ENCODE data around the gene PTPRK.
"Not testable (repeated sequence)": the region's sequence is repeated elsewhere in the genome, so short reads cannot be mapped to it uniquely, and the experiment has no call there.

PTPRK gene

GRCh38 chr6:128434752-128435151 lies 85.6 kb downstream of the PTPRK start:
- DNase-seq = not testable (repeated sequence)

DNA sequence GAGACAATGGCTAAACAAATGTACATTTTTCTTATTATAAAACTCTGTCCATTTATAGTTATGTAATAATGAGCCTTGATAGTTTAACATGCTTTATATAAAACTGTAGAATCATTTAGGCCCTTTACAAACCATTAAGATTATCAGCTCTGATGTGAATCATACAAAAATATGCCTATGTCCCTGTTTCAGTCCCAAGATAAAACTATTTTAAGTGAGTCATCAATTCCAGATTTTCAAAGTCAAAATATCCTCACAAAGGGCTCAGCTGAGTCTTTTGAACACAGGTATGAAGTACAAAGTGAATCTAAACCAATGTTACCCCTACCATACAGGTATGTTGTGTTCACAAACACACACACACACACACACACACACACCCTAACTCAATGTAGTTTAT lies 88.0 kb downstream of the PTPRK start:
- DNase-seq = no peak

DNA sequence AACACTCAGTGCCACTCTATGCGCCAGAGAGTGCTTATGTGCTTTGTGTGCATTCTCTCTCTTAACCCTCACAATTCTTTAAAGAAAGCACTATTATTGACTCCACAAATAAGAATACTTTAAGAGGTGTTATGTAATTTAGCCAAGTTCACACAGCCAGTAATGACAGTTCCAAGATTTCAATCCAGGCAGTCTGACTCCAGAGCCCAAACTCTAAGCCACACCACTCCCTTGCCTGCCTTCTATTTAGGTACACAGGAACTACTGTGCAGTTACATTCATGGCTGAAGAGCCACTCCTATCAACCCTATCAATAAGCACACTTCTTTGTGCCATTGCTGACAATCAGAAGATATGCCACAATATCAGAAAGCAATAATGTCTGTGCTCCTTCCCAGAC lies 93.3 kb downstream of the PTPRK start:
- no peak for DNase-seq

GRCh38 chr6:128425856-128426255 lies 94.5 kb downstream of the PTPRK start:
- no peak for DNase-seq

GRCh38 chr6:128422871-128423270 lies 97.5 kb downstream of the PTPRK start:
- no peak for DNase-seq

- no peak for DNase-seq
These were observed 98.2 kb downstream of the PTPRK start for GRCh38 chr6:128422200-128422599.

GRCh38 chr6:128421788-128422187 lies 98.6 kb downstream of the PTPRK start:
- no peak for DNase-seq

DNA sequence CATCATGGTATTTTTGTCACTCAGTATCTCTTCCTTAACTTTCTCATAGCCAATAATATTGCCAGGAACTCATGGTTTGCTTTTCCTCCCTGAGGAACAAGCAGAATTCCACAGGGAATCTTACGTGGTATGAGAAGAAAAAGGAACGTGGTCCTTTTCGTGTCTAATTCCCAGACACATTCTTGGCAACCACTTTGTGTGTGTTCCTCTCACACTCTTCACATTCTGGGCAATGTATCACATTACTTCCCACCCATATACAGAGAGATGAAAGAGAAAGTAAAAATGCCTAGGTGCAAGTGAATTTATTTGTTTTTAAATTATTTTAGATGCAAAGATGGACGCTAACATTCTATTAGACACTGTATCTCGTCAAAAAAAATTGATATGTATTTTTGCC lies 102.7 kb downstream of the PTPRK start:
- DNase-seq = no peak

GRCh38 chr6:128415387-128415786 lies 105.0 kb downstream of the PTPRK start:
- DNase-seq = no peak

DNA sequence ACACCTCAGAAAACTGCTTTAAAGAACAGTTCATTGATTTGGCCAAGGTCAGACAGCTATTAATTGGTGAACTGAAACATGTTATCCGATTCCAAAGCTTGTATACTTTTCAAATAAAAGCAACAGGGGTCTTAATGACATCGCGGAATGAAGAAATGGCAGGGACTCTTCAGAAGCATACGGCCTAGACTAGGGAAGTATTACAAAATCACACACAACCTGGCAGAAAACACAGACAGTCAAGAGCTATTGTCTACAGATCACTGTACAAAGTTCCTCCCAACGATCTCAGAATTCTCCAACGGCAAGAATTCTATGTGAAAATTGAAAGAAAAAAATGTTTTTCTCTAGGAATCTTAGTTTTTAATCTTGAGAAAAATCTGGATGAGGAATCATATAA lies 105.5 kb downstream of the PTPRK start:
- DNase-seq = no peak

- no peak for DNase-seq
These were observed 107.1 kb downstream of the PTPRK start for GRCh38 chr6:128413291-128413690.

GRCh38 chr6:128412680-128413079 lies 107.7 kb downstream of the PTPRK start:
- no peak for DNase-seq

DNA sequence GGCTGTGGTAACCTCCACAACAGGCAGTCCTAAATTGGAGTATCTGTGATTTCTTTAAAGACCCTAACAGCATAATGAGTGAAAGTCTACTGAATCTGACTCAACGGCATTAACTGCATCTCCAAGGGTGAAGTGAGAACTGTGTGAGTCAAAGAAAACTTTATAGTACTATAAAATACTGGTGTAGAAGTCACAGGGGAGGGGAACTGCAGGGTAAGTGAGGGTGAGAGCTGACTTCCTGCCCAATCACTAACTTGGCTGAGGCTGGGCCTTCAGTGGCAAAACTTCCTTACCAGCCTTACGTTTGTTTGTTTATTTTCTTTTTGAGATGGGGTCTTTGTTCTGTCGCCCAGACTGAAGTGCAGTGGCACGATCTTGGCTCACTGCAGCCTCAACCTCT lies 109.8 kb downstream of the PTPRK start:
- no peak for DNase-seq

- DNase-seq = no peak
These were observed 111.4 kb downstream of the PTPRK start for GRCh38 chr6:128409003-128409402.

GRCh38 chr6:128406453-128406852 lies 113.9 kb downstream of the PTPRK start:
- DNase-seq = no peak

- DNase-seq = no peak
These were observed 116.6 kb downstream of the PTPRK start for GRCh38 chr6:128403618-128404444.

GRCh38 chr6:128400875-128401274 lies 119.5 kb downstream of the PTPRK start:
- DNase-seq = no peak

- no peak for DNase-seq
These were observed 122.4 kb downstream of the PTPRK start for GRCh38 chr6:128397996-128398395.

DNA sequence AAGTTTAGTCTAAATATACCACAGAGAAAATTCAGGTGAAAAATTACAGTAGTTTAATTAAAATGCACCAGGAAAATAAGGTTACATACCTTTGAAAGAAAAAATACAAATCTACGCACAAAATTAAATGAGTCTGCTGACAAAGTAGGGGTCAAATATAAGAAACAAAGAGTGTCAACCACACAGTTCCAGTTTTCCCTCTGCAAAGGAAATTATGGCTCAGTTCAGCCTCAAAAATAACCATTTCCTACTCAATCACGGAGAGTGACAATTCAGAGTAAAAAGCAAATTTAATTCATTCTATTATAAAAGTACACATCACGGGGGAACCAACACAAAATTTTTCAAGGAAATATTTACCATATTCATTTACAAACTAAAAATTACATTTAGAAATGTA lies 124.8 kb downstream of the PTPRK start:
- DNase-seq = no peak

DNA sequence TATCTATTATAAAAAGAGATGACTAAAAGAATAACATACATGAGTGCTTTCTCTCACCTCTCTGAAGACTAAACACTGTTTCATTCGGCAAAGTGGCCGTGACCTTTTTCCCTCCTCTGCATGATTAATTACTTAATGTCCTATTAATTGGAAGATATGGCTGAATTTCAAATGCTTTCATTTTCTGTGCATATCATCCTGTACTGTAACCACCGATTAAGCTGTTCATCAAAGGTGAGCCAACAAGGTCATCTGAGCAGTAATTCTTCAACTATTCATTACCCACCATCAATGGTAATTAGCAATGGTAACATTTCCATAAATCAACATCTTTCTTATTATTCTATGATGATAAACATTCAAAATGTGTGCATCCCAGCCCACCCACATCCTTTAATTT lies 125.2 kb downstream of the PTPRK start:
- no peak for DNase-seq

DNA sequence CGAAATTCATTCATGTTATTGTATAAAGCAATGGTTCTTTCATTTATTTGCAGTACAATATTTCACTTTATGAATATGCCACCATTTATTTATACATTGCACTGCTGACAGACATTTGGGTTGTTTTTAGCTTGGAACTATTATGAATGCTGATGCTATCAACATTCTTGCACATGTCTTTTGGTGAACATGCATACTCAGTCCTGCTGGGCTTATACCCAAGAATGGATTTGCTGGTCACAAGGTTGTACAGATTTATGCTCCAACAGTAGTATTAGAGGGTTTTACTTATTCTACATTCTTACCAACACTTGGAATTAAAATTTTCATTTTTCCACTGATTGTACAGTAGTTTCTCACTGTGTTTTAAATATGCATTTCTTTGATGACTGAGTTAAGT lies 126.2 kb downstream of the PTPRK start:
- DNase-seq = no peak

DNA sequence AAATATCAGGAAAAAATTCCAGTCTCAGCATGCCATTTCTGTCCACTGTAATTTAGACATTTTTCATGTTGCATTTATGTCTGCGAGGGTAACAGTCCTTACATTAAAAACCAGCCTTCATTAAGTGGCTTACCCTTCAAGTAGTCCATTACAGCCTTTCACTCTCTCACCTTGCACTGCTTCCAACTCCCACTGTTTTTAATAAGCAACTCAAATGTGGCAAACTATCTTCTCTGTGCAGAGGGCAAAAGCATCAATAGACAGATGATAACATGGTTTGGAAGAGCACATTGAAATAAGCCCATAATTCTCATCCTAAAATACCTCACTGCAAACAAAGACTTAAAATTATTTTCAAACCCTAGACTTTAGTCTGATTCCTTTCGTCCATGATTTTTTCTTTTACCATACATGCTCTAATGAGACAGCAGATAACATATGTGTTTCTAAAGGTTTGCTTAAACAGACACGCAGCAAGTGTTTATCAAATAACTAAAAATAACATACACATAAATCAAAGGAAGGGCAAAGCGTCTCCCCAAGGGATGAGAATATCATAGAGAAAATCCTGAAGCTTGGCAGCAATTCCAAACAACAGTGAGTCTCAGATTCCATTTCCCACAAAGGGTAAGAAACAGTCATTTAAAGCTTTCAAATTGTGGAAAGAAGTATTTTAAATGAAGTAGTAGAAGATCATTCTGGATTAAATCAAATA lies 130.4 kb downstream of the PTPRK start:
- no peak for DNase-seq

GRCh38 chr6:128388380-128388779 lies 132.0 kb downstream of the PTPRK start:
- DNase-seq = no peak

- no peak for DNase-seq
These were observed 139.5 kb downstream of the PTPRK start for GRCh38 chr6:128380891-128381290.

- no peak for DNase-seq
These were observed 140.8 kb downstream of the PTPRK start for GRCh38 chr6:128379577-128379976.
